ENCODE measurements around the gene ILF2. TPM values are rescaled to one million over a fixed set of nuclear protein-coding genes. Genes with fewer than 3 reads are reported as not detected.

ILF2 gene
- total RNA-seq, 1 donor from 2014 or later, result 148 TPM

DNA sequence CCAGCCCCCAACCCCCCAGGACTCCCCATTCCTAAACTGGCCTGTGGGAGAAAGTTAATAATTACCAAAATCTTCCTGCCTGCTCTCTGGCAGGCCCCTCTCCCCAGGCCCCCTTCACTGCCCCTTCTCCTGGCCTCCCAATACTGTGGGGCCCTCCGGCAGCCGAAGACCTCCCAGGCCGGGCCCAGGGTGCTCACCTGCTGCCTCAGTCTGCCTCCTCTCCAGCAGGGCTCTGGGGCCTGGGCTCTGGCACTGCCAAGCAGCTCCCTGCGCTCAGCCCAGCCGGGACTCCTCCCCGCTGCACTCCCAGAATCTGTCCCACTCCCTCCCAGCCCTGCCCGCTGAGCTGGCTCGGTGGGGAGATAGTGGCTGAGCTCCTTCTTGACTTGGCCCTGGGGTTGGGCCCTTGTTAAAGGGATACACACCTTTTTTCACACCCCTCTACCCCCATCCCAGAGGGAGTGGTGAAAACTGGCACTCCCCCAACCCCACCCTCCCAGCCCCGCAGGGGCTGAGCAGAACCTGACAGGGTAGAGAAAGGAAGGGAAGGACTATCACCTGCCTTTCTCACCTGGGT is 58.0 kb downstream of the ILF2 start, which contains the start of gene S100A16:
Gene S100A16 (minus strand): TSS at position 383 of the 577 bp plus-strand sequence. CDS start 4,986 bp downstream, outside the sequence.
- H3K4me3 ChIP-seq (ENCODE audit: low read length in 3 of 3), result peak within 1 kb of the TSS; percentile 77 to 86 (median 79)

GRCh38 chr1:153612111-153612754 is 58.6 kb downstream of the ILF2 start:
- Histone ChIP-seq H3K27ac (ENCODE audit: low read depth, low read length) (peak overlapping the region; percentile 80), H3K4me1 (ENCODE audit: control insufficient read depth in 3 of 3, insufficient read depth in 3 of 3, low read length in 3 of 3) (peaks cover 47 to 63% (median 57%) of the 10 kb centered on the region in 3 donors), H3K27me3 (ENCODE audit: control insufficient read depth in 3 of 3, insufficient read depth in 3 of 3, low read length in 3 of 3) (no peaks in the 10 kb centered on the region), H3K36me3 (ENCODE audit: control insufficient read depth in 3 of 3, insufficient read depth in 3 of 3, low read length in 3 of 3) (peaks cover 3 to 7% (median 6%) of the 10 kb centered on the region in 3 donors), H3K4me3 (ENCODE audit: low read length in 3 of 3) (peak overlapping the region; percentile 77 to 86 (median 79)), H3K9ac (ENCODE audit: low read depth in 1 of 3, low read length in 3 of 3) (peak overlapping the region; percentile 87 to 91 (median 89)), H3K9me3 (ENCODE audit: control insufficient read depth in 3 of 3, low read length in 3 of 3) (no peaks in the 10 kb centered on the region)

More for the DNA sequence above, 58.0 kb downstream of the ILF2 start, which contains the start of gene S100A16:
- Histone ChIP-seq H3K27ac (ENCODE audit: low read depth, low read length) (peak within 1 kb of the TSS; percentile 80), H3K9me3 (ENCODE audit: control insufficient read depth in 3 of 3, low read length in 3 of 3) (no peaks in the 10 kb centered on the region), H3K9ac (ENCODE audit: low read depth in 1 of 3, low read length in 3 of 3) (peak within 1 kb of the TSS; percentile 87 to 91 (median 89)), H3K27me3 (ENCODE audit: control insufficient read depth in 3 of 3, insufficient read depth in 3 of 3, low read length in 3 of 3) (no peaks in the 10 kb centered on the region), H3K36me3 (ENCODE audit: control insufficient read depth in 3 of 3, insufficient read depth in 3 of 3, low read length in 3 of 3) (peaks cover 0 to 1% (median under 1%) of the 10 kb centered on the region in 3 donors), H3K4me1 (ENCODE audit: control insufficient read depth in 3 of 3, insufficient read depth in 3 of 3, low read length in 3 of 3) (peaks cover 43 to 63% (median 58%) of the 10 kb centered on the region in 3 donors)

Small RNA genes lying within 50 kb of the gene (small RNA-seq; reads per million reads assigned to genes)
- gene MIR8083 (not detected), gene RN7SL372P (not detected)

Other genes starting within 250 kb of the ILF2 start
- not detected for gene S100A7, start 210.3 kb downstream of the ILF2 start, total RNA-seq
- 203 TPM for gene S100A6, start 135.0 kb downstream of the ILF2 start, total RNA-seq
- gene S100A5, start 130.1 kb downstream of the ILF2 start, total RNA-seq, result not detected
- gene S100A4, start 125.2 kb downstream of the ILF2 start, total RNA-seq, result 165 TPM
- not detected for gene S100A3, start 121.7 kb downstream of the ILF2 start, total RNA-seq
- gene S100A2, start 105.1 kb downstream of the ILF2 start, total RNA-seq, result not detected
- gene S100A16, start 57.9 kb downstream of the ILF2 start, total RNA-seq, result 36.0 TPM
- not detected for gene S100A14, start 54.7 kb downstream of the ILF2 start, total RNA-seq
- 55.3 TPM for gene S100A13, start 43.5 kb downstream of the ILF2 start, total RNA-seq
- 0.52 TPM for gene S100A1, start 42.6 kb downstream of the ILF2 start, total RNA-seq
- gene CHTOP, start 36.9 kb downstream of the ILF2 start, total RNA-seq, result 46.4 TPM
- 56.4 TPM for gene SNAPIN, start 12.3 kb downstream of the ILF2 start, total RNA-seq
- 11.5 TPM for gene NPR1, start 7.7 kb upstream of the ILF2 start, total RNA-seq
- 24.0 TPM for gene INTS3, start 57.1 kb upstream of the ILF2 start, total RNA-seq
- gene SLC27A3, start 104.4 kb upstream of the ILF2 start, total RNA-seq, result 16.7 TPM